ENCODE measurements around the gene B3GLCT.

DNA sequence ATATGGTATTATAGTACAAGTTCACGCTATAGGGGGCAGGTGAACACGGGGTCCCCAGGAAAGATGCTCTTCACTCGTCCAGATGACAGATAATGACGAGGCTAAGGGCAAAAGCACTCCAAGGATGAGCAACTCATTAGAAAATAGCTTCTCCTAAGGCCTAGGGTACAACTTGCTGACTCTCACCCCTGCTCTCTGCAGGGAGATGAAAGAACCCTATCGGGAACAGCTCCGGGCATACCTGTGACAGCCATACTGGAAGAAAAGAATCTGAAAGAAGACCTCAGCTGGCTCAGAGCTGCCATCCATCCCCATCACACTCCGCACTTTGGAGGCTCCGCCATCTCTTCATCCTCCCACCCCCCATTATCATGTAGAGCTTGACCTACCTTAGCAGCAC lies 20.5 kb upstream of the B3GLCT start:
- TF ChIP-seq, protein P1, sequence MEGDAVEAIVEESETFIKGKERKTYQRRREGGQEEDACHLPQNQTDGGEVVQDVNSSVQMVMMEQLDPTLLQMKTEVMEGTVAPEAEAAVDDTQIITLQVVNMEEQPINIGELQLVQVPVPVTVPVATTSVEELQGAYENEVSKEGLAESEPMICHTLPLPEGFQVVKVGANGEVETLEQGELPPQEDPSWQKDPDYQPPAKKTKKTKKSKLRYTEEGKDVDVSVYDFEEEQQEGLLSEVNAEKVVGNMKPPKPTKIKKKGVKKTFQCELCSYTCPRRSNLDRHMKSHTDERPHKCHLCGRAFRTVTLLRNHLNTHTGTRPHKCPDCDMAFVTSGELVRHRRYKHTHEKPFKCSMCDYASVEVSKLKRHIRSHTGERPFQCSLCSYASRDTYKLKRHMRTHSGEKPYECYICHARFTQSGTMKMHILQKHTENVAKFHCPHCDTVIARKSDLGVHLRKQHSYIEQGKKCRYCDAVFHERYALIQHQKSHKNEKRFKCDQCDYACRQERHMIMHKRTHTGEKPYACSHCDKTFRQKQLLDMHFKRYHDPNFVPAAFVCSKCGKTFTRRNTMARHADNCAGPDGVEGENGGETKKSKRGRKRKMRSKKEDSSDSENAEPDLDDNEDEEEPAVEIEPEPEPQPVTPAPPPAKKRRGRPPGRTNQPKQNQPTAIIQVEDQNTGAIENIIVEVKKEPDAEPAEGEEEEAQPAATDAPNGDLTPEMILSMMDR (IDR thresholded peaks at IDR 0.05), result no peak
- no peak for TF ChIP-seq POLR2A (IDR thresholded peaks at IDR 0.05)
